ENCODE data around the gene CPNE1.
"Not testable (repeated sequence)": the region's sequence is repeated elsewhere in the genome, so short reads cannot be mapped to it uniquely, and the experiment has no call there.

CPNE1 gene

DNA sequence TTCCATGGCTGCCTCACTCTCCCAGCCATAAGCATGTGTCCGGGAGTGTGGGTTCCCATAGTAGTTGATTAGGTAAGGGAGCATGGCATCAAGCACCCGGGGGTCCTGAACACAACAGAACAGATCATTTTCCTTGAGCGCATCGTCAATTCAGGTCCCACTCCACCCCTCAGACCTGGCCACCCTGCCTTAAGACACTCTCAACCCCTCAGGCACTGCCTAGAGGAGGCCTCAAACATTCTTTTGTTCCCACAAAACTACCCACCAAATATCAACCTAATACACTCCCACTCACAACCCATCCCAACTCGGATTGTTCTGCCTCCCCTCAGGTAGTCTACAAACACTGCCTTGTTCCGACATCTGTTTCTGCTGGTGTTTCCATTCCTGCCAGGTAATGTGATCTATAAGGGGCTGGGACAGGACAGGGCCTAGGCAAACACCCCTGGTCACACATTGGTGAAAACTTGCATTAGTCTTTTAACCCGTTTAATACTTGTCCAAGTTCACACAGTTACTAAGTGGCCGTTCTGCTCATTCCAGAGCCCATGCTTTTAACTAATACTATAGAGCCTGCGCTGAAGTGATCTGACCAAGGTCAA lies 33.1 kb upstream of the CPNE1 start:
- DNase-seq = no peak

DNA sequence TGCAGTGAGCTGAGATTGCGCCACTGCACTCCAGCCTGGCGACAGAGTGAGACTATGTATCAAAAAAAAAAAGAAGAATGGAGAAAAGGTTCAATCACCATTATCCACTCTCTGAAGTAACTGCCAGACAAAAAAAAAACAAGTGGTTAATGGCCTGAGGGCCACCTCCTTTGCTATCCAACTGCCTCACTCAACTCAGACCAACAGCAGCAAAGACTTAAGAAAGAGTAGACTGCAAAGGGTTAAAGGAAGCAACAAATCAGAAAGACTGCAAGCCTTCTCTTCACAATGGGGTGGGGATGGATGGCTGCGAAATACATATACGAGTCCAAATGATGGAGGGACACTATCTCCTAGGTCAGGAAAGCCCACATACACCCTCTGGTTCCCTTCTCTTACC lies 31.3 kb upstream of the CPNE1 start:
- no peak for DNase-seq

DNA sequence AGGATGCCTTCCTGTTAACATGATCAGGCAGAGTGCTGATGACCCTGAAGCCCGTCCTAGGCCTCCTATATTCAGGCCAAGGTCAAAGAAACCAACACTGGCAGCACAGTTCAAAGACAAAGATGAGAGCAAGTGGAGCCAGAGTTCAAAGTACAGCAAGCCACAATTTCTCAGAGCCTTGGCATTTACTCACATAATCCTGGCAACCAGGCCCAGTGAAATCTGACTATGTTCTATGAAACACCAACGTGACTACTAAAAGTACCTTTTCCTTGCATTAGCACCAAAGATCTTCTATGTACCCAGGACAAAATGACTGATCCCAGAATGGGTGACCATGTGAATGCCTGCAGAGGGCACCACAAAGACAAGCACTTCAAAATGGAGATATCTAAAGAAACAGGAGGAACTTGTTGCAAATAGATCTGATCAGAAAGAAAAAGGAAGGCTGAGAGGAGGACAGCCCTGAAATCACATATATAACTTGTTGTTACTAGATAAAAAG lies 30.6 kb upstream of the CPNE1 start:
- no peak for DNase-seq

DNA sequence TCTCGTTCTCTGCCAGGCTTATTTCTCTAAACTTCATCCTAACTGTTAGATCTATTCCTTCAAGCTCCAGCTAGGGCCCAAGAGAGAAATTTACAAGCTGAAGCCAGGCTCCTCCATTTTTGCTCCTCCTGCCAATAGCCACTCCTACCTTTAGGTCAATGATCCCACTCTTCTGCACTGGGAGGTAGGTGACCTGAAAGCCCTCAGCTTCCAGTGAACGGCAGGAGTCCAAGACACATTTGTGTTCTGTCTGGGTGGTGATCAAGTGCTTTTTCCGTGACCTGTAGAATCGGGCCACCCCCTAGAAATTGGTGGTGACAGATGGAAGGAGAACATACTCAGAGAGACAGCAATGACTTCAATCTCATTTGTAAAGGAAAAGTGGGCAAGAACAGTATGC lies 25.6 kb upstream of the CPNE1 start:
- DNase-seq = no peak

DNA sequence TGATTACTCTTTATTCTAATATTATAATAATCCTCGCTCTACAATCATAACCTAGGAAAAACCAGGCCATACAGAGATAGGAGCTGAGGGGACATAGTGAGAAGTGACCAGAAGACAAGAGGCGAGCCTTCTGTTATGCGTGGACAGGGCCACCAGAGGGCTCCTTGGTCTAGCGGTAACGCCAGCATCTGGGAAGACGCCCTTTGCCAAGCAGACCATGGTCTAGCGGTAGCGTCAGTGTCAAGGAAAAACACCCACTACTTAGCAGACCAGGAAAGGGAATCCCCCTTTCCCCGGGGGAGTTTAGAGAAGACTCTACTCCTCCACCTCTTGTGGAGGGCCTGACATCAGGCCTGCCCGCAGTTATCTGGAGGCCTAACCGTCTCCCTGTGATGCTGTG lies 22.2 kb upstream of the CPNE1 start:
- DNase-seq = not testable (repeated sequence)

DNA sequence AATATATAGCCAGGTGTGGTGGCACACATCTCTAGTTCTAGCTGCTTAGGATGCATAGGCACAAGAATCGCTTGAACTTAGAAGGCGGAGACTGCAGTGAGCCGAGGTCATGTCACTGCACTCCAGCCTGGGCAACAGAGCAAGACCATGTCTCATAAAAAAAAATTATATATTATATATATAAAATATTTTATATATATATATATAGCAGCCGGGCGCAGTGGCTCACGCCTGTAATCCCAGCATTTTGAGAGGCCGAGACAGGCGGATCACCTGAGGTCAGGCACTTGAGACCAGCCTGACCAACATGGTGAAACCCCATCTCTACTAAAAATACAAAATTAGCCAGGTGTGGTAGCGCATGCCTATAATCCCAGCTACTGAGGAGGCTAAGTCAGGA lies 20.7 kb upstream of the CPNE1 start:
- not testable (repeated sequence) for DNase-seq

DNA sequence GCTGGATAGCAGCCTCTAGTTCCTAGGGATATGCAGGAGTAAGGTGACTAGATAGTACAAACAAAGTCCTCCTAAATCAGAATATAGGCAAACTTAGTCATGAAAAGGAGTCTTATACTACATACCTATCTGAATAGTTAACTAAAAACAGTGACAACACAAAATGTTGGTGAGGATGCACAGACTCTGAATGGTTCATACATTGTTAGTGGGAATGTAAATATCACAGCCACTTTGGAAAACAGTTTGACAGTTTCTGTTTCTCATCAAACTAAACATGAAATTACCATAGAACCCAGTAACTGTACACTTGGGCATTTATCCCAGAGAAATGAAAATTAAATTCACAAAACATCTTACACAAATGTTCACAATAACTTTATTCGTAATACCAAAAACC lies 17.3 kb upstream of the CPNE1 start:
- DNase-seq = no peak

DNA sequence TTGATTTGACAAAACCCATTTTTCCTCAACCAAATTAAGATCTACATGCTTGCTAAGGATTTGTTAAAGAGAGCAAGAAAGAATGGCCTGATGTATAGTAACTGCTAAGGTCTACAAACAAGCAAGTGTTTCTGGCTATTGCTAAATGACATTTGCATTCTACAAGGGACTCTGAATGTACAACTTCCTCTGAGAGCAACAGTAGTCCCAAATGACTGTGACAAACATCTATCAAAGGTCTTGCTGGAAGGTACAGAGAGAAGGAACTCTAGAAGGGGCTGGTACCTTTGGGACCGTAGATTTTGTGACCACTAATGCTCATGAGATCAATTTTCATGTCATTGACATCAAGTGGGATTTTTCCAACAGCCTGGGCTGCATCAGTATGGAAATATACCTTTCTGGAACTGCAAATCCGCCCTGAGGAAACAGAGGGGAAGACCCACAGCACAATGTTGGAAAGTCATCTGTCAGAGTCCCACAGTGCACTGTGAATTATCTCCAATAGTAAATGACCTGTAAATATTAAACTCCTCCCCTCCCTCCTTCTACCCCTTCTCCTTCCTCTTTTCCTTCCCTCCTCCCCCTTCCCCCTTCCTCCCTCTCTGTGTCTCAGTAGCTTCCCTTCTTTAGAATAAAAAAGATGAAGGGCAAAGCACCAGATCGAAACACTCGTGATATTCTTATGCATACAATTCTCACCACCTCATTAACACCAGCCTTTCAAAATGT lies 15.9 kb upstream of the CPNE1 start:
- no peak for DNase-seq

DNA sequence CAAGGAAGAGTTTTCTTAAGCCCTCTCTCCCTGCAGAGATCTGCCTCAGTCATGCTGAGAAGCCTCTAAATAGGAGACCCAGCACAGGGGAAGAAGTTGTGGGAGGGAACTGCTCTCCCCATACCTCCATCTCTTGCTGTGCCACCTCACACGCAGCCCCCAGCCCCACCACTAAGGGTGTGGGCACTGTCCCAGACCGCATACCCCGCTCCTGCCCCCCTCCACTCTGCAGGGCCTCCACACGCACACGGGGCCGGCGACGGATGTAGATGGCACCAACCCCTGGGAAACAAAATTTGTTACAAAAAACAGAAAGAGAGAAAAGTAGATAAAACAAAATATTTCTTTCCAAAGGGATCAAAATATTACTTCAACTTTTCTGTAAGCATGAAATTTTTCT lies 10.2 kb upstream of the CPNE1 start:
- no peak for DNase-seq

DNA sequence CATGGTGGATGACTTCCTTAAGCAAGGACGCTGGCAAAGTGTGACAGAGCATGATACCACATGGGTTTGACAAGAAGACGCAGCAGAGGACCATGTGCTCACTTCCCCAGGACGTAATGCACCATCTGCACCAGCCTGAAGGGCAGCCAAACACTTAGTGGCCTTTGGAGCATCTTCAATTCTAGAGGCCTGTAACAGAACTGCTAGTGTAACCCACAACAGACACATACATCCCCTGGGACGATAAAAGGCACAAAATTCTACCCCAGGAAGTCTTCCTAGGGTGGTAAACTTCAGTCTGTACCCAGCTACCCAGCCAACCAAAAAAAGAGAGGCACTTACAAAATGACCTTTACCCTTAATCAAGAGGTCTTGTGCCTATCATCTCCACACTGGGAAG lies 9.2 kb upstream of the CPNE1 start:
- no peak for DNase-seq

DNA sequence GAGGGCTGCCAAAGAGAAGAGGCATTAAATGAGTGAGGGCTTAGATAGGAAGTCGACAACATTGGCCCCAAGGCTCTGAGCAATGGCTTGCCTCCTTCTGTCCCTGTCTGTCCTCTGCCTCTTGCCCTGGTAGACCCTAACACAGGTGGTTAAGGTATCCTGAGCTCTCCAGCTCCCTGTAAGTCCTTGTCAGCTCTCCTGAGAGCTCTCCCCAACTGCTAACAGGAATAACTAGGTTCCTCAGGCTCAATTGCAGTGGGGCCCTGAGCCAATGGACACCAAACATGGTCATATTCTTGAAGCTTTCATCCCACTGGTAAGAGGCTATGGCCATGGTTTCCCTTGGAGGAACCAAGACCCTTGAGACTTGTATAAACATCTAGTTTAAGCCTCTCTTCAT lies 5.0 kb upstream of the CPNE1 start:
- no peak for DNase-seq

DNA sequence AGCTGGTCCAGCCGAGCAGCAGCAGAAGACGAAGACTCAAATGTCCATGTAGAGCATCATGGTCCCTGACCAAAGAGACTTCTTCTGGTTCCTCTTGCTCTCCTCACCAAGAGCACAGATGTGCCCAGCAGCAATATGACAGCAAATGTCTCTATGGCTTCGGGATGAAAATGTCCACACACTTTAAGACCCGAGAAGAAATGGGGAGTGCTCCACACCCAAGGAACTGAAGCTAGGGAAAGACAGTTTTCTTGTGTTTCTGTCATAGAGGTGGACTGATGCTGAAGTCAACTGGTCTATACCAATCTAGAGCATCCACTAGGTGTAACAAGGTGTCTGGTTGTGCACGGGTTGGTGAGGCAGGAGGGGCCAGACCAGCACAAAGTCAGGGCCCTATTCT lies 4.5 kb upstream of the CPNE1 start:
- no peak for DNase-seq

DNA sequence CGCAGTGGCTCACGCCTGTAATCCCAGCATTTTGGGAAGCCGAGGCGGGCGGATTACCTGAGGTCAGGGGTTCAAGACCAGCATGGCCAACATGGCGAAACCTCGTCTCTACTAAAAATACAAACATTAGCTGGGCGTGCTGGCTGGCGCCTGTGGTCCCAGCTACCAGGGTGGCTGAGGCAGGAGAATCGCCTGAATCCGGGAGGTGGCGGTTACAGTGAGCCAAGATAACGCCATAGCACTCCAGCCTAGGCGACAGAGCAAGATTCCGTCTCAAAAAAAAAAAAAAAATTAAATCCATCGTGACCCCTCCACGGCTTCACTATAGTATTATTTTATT lies 1.2 kb upstream of the CPNE1 start:
- DNase-seq = no peak

DNA sequence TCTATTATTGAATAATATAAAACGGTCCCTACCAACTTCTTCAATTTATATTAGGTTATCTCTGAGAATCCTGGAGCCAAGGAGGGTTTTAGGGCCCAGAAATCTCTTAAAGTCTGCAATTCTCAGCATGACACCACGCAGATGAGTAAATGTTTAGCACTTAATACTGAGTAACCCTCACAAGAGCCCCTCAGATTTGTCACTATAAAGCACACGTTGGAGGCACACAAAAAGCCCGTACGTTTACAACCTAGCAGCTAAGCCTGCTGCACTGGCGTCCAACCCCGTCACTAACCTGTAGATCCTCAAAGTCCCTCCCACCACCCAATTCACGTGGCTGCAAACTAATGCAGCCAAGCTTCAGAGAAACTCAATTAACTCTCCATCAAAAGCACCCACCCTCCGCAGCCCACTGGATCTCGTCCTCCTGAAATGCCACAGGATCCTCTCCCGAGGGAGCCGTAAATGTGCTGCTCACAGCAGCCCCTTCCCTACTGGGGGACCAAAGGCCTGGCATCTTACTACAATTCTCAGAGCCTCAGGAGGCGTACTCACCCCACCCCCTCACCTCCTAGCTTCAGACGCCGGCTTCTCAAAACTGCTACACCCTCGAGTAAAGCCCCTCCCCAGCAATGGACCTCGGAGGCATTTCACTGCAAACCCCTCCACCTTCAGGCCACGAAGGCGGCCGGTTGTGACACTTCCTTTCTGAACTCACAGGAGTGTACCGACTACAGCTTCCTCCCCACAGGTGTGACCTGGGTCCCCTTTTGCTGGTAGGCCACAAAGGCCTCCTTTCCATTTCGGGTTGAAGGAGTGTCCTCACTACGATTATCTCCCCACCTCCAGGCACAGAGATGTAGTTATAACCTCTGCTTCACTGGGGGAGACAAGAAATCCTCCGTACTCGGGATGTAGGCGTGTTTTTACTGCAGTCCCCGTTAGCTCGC lies 909 bp downstream of the CPNE1 start:
- peak; percentile 62 for DNase-seq

DNA sequence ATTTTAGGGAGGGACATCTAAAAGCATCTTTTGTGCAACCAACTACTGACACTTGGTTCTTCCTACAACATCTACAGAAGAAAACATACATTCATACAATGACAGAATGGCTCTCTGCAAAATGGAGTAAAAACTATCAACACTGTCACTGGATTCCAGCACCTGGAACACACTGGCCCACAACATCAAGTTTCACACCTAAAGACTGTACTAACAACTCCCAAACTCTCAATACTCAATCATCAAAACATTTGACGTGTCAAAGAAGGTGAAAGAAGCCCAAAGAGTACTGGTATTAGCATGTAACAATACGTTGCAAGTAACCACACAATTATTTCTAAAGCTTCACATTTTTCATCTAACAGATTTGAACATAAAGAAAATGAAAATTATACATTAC lies 2.1 kb downstream of the CPNE1 start:
- DNase-seq = no peak

DNA sequence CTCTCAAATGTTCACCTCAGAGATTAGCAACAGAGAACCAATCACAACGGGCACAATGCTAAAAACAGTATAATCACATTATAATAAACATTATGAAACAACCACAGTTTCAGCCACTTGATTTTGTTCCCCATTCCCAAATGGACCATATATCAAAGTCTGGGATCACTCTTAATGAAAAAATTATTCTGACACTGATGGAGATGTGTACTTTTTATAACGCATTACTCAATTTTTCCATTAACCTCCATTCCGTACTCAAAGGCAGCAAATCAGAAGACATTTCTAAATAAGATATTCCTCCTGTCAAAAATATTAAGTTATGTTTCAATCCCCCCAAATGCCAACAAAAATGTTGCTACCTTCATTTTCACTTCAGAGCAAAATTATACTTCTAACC lies 2.8 kb downstream of the CPNE1 start:
- no peak for DNase-seq

DNA sequence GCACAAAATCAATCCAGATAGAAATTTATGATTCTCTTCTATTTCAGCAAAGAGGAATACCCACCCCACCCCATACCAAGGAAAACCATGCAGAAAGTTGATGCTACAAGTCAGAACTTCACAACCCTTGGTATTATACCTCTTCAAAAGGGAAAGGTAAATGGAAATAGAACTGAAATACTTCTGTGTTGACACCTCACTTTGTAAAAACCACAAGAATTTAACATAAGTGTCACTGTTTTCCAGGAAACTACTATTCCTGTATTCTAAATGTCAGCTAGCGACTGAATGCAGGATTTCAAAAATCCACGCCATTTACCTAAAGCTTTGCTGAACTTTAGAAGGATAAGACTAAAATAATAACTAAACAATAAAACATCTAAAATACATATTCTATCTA lies 3.6 kb downstream of the CPNE1 start:
- DNase-seq = no peak

DNA sequence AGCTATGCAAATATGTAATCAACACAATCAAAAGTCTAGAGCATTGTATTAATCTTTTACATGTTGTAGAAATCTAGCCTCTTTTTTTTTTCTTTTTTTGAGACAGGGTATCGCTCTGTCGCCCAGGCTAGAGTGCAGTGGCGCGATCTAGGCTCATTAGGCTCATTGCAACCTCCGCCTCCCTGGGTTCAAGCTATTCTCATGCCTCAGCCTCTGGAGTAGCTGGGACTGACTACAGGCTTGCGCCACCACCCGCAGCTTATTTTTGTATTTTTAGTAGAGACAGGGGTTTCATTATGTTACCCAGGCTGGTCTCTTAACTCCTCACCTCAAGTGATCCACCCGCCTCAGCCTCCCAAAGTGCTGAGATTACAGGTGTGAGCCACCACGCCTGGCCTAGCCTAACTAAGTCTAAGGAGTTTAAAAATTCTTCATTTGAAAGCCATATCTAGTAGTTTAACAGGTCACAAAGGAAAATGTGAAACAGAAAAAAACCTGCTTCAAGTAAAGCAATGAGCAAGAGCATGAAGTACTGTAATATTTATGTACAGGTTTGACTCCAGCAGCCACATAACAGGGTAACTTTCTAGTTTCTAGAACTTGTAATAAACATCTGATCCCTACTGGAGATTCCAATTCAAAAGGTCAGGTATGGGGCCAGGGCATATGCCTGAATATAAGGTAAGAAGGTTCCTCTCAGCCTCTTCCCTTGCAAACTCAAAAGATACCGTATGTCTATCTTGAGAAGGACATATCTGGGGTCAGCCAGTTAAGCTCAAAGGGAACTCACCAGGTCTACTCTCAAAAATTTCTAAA lies 4.4 kb downstream of the CPNE1 start:
- DNase-seq = no peak

DNA sequence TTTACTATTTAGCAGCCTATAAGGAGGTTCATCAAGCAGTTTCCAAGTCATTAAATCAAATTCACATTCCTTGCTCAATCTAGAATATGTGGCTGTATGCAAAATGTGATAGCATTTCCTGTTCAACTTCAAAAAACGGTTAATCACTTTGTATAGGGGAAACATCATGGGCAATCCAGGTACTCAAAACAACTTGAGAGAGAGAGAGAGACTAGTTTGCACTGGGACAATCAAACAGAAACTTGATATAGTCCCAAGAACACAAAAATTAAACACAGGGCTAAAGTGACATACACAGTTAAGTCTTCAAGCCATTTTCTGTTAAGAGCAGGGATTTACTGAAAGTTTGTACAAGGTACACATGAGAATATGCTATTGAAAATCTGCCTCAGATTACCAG lies 7.4 kb downstream of the CPNE1 start:
- no peak for DNase-seq

DNA sequence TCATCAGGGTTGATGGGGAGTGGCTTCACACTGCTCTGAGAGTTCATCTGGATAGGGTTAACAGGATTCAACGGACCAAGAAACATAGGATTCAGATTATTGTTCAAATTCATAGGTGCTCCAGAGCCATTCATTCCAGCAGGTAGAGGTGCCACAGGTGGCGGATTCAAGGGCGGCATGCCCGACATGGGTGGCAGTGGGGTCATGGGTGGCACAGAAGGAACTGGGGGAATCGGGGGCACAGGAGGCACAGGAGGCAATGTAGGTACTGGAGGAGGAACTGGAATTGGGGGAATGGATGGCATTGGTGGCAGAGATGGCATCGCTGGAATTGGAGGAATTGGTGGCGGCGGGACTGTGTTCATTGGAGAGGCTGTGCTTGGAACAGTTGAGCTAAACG lies 10.3 kb downstream of the CPNE1 start:
- DNase-seq = no peak

DNA sequence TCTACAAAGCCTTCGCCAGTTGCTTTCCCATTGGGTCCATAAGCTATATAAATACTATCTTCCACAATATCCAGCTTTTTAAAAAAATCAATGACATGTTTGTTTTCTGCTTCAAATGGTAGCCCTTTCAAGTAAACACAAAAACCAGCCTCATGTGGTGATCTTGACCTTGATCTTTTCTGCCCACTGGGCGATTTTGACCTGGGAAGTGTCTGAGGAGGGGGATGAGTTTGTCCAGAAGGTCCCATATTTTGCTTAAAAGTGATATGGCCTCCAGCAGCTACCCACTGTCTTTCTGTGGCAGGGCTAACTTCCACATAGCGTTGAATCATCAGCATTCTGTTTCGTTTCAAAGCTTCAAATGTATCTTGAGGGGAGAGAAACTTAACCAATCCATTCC lies 10.8 kb downstream of the CPNE1 start:
- no peak for DNase-seq

DNA sequence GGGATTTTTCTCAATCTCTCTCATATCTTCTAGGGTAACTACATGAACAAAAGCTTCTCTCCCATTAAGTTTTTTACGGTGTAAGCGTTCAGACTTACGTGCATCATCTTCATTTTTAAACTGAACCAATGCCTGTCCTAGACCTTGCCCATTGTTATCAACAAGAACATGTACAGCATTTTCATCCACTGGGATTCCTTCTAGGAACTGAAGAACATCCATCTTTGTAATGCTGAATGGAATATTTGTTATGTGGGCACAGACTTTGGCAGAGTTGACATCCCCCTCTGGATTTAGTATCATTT lies 11.3 kb downstream of the CPNE1 start:
- DNase-seq = no peak
